ENCODE results near the gene HK2.
"Not testable (repeated sequence)": the region's sequence is repeated elsewhere in the genome, so short reads cannot be mapped to it uniquely, and the experiment has no call there.

HK2 gene

GRCh38 chr2:74833418-74834233, at the start of gene HK2:
TSS of gene HK2 (plus strand) at chr2:74834127. CDS start at chr2:74834581, 454 bp downstream.
- DNase-seq = peak; percentile 86 to 87

DNA sequence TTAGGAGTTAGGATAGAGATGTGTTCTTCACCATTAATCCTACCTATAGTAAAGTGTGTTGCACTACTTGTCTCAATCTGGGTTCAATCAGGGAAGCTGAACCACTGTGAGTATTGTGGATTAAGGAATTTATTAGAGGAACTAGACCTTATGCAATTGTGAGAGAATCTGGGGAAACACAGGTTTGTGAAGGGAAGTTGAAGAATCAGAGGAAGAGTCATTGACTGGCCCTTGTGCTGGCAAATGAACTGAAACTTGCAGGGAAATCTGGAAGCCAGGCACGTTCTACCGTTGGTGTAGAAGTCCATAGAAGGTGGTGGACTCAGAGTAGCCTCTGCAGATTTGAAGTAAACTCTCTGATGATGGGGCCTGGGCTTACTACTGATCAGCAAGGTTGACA, 44.7 kb upstream of the HK2 start:
- no peak for DNase-seq

DNA sequence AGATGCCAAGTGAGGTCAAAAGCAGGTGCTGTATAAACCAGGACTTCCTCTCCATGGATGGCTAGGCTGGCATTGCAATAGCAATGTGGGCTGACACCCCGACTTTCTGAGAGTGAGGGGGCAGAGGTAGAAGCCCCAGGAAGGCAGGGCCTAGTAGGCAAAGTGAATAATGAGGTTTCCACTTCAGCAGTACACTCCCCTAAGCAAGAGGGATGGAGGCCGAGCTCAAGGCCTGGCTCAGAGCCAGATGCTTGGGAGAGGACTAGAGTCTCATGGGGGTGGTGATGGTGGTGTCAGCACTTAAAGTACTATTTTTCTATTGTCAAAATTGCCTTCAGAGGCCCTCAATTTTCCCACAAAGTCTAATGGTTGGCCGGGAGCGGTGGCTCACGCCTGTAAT, 41.6 kb upstream of the HK2 start:
- DNase-seq = no peak

- DNase-seq = not testable (repeated sequence)
These were observed 39.0 kb upstream of the HK2 start for GRCh38 chr2:74794878-74795277.

DNA sequence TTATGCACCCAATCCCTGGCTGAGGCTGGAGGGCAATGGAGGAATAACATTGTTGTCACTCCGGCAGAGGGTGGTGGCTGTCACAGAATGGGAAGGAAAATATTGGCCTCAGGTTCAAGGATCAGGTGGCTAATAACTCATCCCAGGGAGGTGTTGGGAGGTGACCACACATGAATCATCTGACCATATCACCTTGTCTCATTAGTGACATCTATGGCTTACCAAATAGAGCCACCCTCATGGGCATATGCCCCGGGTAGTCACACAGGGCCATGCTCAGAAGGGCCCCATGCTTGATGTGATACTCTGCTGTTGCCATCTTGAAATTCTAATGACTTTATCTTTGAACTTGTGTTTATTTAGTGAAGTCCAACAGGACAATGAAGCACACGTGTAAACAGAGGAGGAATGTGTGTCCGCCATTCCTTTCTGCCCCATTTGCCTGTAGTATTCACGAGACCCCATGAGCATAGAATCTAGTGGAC, 27.5 kb upstream of the HK2 start:
- DNase-seq = no peak

DNA sequence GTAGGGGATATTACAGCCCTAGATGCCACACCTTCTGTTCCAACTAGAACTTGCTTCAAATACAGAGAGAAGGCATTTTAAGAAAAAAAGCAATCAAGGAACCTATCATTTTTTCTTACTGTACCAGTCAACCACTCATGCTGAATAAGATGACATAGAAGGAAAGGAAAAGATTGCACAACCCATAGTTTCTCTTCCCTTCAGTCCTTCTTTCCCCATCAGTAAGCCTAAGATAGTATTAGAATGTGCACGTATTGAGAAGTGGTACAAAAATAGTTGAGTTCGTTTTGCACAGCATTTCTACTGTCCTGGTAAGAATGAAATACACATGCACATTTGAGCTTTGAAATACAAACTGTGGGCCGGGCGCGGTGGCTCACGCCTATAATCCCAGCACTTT, 27.0 kb upstream of the HK2 start:
- DNase-seq = no peak

DNA sequence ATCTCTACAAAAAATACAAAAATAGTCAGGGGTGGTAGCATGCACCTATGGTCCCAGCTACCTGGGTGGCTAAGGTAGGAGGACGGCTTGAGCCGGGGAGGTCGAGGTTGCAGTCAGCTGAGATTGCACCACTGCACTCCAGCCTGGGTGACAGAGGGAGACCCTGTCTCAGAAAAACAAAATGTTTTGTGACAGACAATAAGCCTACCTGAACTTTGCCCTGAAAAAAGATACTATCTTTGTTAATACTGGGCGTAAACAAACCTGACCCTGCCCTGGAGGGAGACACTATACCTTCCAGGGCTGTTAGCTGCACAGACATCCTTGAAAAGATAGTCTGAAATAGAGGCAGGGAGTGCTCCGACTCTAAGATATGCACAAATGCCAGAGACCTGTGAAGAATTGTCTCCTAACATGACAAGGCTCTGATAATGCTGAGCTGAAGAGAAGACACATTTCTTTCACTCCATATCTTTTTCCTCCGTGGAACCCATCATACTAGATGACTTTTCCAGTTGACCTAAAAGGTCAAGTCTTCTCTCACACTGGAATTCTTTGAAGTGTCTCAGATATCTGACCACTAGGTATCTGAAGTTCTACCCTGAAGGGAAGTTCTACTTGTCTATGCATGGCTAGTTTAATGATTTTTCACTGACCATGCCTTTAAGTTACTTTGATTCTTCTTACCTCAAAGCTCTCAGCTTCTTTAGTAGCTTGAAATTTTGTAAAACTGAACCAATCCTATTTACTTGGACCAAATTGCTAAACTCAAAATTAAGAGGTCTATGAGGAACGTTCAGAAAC, 20.9 kb upstream of the HK2 start:
- DNase-seq = no peak

DNA sequence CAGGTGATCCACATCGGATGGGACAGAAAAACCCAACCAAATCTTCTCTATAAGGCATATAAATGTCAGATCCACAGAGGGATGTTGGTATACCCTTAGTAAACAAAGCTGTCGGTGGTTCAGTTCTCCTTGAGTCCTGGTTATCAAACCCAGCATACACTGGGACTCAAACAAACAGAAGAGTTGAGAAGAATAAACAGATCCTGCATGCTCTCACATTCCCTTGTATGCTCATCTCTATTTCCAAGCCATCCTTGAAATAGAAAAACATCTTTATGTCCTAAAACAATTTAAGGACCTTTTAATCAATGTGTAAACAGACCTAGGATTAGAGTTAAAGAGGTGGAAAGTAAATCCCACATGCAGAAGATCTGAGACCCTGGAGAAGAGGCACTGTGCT, 19.8 kb upstream of the HK2 start:
- no peak for DNase-seq

DNA sequence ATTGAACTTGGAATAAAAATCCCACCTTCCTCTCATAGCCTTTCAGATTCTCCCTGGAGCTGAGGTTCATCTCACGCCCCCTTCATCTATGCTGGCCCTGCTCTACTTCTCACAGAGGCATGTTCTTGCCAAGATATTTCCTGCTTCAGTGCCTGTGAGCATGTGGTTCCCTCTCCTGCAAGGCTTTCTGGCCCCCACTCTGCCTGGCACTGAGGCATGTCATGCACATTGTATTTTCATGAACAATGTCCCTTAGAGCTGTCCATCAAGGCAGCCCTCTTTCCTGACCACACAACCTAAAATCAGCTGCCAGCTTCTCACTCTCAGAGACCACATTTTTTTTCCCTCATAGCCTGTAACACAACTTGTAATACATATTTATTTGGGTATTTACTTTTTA, 18.0 kb upstream of the HK2 start:
- peak; percentile 23 to 28 for DNase-seq

DNA sequence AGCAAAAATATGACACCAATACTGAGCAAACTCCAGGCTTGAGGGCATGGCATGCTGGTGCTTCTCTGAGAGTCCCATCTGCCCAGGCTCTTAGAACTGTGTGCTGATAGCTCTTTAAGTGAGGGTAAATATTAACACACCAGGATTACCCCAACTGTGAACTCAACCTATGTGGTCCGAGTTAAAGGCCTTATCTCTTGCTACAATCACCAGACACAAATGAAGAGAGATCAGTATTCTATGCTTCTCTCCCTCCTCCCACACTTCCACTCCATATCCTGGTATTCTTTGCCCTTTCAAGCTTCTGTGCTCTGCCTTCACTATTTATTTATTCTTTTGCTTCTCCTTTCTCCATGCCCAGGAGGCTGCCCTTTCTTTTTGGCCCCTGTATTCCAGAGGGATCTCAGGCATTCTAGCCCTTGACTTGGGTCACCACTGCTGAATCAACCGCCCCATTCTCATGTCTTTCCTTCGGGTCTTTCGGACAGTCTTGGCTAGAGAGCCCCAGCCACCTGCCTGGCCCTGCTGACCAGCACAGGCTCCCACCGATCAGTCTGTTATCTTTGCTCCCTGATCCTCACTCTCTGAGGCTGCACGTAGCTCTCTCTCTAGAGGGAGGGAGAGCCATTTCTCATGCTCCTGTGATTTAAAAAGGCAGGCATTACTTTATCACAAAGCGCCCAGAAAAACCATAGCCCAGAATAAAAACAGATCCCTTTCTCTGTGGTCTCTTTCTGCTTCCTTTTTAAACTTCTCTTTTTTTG, 17.2 kb upstream of the HK2 start:
- DNase-seq = peak; percentile 81 to 82

- DNase-seq = peak in 1 of 2 experiments; percentile 79
These were observed 16.6 kb upstream of the HK2 start for GRCh38 chr2:74817304-74817675.

- no peak for DNase-seq
These were observed 14.2 kb upstream of the HK2 start for GRCh38 chr2:74819702-74820101.

DNA sequence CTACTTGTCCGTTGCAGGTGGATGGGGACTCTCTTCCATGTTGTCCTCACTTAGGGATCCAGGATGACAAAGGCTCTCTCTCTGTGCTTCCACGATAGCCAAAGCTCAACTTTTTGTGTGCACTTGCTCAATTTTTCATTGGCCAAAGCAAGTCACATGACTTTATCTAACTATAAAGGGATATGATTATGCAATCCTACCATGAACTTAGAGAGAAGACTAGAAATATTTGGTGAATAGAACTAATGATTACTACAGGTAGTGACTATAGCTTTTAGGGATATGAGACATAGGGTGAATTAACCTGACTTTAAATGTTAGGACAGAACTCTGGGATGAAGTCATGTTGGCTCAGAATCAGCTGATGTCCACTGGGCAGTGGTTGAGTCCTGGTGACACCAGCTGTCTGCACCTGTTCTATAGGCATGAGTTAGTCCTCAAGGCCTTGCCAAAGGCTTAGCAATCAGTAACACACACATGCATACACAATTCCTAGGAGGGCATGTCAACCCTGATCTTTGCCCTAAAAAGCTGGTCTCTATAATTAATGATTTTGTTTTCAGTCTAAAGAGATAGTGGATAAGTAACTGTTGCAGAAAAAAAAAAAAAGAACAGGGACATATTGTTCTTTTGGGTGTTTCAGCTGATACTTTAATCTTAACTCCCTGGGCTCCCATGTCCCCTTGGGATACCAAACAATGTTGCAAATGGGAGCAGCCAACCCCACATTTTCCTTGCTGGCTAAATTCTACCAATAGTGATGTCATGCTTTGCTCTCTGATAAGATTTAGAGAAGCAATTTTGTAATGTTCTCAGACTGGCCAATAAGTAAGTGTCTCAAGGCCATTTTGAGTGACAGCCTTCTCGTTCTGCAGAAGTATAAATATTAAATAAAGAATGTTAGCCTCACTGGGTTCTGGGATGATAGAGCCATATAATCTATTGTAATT, 12.5 kb upstream of the HK2 start:
- DNase-seq = no peak

GRCh38 chr2:74822771-74823566, 11.0 kb upstream of the HK2 start:
- no peak for DNase-seq

DNA sequence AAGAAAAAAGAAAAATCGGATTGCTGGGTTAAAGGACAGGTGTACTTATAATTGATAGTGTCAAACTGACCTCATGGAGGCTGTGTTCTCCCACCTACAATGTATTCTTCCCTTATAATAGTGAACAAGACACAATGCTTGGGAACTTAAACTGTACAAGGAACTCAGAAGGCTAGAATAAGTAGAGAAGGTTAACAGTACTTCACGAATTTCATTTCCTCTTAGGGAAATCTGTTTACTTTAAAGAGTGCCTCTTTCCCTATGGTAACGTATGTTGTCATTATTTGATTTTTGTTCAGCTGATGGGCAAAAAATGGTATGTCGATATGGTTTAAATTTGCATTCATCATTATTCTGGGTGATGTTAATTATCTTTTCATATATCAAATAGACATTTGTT, 9.2 kb upstream of the HK2 start:
- DNase-seq = no peak

GRCh38 chr2:74828543-74828942, 5.4 kb upstream of the HK2 start:
- no peak for DNase-seq

DNA sequence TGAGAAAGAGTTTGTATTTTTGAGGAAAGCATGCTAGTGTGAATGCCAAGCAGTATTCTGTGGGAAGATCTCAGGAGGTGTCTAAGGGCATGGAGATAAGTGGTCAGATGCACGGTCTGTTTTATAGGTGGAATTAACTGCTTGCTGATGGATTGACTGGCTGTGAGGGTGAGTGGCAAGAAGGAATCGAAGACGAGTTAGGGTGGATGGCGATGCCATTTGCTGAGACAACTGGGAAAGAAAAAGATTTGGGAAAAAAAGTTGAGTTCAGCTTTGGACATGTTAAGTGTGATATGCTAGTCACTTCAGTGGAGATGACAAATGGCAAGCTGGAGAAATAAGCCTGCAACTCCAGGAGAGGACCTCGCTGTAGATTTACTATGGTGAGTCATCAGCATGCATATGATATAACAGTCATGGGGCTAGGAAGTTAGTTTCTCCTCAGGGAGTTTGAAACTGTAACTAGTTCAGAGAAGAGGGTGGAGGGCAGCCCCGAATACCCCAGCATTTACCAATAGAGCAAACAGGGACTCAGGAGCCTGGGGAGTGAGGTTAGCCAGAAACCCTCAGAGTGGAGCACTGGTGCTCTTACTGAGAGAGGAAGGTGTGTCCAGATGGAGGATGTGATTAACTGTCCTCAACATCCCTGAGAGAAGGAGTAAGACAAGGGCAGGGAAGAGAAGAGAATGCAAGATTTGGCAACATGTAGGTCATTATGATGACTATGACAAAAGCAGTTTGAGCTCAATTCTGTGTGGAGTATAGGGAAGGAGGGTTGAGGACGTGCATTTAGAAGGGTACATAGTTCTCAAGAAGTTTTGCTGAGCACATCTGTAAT, 2.0 kb upstream of the HK2 start:
- peak; percentile 80 to 86 for DNase-seq

- peak in 1 of 2 experiments; percentile 48 for DNase-seq
These were observed 386 bp downstream of the HK2 start for GRCh38 chr2:74834234-74834791.

DNA sequence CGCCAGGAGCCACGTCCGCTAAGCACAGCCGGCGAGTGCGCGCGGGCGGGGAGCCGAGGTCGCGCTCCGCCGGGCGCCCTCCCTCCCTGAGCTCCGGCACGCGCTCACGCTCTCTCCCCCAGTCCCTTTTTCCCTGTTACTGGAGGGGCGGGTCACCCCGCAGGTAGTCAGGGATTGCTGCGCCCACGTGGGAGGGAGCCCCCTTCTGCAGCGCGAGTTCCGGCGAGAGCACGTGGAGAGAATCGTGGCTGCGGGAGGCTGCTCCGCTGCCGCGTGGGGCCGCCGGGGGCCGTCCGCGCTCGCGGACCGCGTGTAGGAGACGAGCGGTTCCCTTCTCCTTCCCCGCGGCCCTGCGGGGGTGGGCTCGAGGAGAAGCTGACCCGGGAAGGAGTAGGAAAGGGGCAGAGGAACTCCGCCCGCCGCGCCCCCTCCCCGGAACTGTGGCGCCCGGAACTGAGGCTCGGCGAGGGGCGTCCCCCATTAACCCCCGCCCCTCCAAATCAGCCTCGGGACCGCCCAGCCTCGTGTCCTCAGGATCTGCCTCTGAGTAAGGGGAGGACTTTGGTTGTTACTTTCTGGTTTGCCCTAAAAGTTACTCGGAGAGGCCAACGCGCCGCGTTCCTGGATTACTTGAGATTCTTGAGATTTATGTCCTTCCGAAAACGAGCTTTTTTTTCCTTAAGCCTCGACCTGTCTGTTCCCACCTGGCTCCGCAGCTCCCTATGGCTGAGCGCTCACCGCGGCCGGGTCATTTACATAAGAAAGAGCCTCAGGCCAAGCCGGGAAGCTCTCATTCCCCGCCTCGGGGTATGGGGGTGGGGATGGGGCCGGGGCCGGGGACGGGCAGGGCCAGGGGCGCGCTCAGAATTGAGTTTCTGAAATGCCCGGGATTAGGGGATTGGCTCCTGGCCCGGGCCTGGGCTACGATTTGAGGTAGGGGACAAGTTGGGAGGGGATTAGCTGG, 1.1 kb downstream of the HK2 start:
- peak; percentile 77 to 86 for DNase-seq

All from Kasumi-1 (cell line).